Activated T-cell treated with anti-CD3 and anti-CD28 coated beads for 48 hours (primary cell): ENCODE data around the gene PPFIA1.
A peak's percentile ranks its signal among the peaks of the same experiment; 100 is the strongest.
"Not testable (repeated sequence)": the region's sequence is repeated elsewhere in the genome, so short reads cannot be mapped to it uniquely, and the experiment has no call there.

Experiments
- DNase-seq: peaks from one replicate; pipeline ENCODE4 v3.0.0-alpha.2; 2020; ENCODE audit warnings: low read depth

The PPFIA1 gene

GRCh38 chr11:70251659-70252321 is 18.7 kb upstream of the PPFIA1 start:
- no peak for DNase-seq

DNA sequence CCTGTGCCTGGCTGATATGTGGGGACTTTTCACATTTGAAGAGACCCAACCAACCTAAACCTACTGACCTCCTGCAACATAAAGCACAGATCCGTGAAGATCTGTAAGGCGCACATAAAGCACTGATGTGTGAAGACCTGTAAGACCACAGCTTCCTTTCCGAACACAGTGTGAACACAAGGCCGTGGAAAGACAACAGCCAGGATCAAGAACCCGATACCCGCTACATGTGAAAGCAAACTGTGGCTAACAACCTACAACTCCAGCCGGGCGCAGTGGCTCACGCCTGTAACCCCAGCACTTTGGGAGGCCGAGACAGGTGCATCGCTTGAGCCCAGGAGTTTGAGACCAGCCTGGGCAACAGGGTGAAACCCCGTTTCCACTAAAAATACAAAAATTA is 17.6 kb upstream of the PPFIA1 start:
- DNase-seq: no peak

- no peak for DNase-seq
Observed at GRCh38 chr11:70255477-70256116, 14.9 kb upstream of the PPFIA1 start.

GRCh38 chr11:70259077-70259476 is 11.4 kb upstream of the PPFIA1 start:
- DNase-seq: not testable (repeated sequence)

- DNase-seq: no peak
Observed at GRCh38 chr11:70262951-70263350, 7.5 kb upstream of the PPFIA1 start.

DNA sequence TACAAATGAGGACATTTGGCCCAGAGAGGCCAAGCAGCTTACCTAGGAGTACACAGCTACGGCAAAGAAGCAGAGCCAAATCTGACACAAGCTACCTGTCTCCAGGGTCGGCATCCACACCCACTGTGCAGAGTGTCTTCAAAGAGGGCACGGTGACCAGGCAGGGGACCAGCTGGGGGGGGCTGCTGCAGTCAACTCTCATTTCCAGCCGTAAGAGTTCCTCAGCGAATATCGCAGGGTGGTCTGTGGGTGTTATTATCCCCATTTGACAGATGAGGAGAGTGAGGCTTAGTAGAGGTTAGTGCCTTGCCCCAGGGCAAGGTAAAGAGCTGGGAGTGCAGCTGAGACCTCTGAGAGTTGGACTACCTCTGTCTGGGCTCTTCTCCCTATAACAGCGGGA is 7.1 kb upstream of the PPFIA1 start:
- no peak for DNase-seq

DNA sequence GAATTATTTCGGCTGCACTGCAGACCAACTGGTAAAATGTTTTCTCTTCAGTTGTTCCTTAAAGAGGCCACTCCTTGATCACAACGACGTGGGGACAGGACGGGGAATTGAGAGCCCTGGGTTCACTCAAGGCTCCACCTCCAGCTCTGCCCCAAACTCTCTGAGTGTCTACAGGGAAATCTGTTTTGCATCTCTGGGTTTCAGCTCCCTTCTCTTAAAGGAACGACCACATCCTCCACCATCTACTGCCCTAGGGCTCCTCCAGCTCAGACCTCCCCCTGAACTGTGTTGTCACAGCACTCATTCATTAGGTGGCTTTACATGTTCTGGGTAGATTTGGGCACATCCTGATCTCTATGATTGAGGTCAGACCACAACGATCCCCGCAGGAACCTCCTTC is 5.1 kb upstream of the PPFIA1 start:
- DNase-seq: no peak

DNA sequence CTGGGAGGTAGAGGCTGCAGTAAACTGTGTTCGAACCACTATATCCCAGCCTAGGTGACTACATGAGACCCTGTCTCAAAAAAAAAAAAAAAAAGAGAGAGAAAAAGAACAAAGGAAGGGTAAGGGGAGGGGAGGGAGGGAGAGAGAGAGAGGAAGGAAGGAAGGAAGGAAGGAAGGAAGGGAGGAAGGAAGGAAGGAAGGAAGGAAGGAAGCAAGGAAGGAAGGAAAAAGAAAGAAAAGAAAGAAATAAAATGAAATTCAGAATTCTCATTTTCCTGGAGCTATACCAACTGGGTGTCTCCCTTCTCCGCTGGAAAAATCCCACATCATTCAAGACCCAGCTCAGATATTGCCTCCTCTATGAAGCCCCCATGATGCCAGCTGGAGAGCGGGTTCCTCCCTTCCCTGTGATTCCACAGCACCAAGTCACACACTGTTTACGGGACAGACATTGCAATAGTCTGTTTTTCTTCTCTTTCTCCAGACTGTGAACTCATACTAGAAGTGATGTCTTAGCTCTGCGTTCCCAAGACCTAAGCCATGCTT is 3.0 kb upstream of the PPFIA1 start:
- DNase-seq: no peak

- no peak for DNase-seq
Observed at GRCh38 chr11:70268526-70268925, 2.0 kb upstream of the PPFIA1 start.

- DNase-seq: peak; percentile 37
Observed at GRCh38 chr11:70270877-70271648, 573 bp downstream of the PPFIA1 start.

- no peak for DNase-seq
Observed at GRCh38 chr11:70271649-70271953, 1.1 kb downstream of the PPFIA1 start.

DNA sequence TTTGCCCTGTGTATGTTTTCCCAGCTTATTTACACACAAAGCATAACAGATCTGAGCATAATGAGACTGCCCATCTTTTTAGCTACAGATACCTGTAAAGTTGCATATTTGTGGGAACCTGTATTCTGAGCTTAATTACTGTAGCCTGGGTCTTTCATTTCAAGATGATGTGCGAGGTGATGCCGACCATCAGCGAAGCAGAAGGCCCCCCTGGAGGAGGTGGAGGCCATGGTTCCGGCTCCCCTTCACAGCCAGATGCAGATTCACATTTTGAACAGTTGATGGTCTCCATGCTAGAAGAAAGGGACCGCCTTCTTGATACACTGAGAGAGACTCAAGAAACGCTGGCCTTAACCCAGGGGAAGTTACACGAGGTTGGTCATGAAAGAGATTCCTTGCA is 1.5 kb downstream of the PPFIA1 start:
- no peak for DNase-seq

DNA sequence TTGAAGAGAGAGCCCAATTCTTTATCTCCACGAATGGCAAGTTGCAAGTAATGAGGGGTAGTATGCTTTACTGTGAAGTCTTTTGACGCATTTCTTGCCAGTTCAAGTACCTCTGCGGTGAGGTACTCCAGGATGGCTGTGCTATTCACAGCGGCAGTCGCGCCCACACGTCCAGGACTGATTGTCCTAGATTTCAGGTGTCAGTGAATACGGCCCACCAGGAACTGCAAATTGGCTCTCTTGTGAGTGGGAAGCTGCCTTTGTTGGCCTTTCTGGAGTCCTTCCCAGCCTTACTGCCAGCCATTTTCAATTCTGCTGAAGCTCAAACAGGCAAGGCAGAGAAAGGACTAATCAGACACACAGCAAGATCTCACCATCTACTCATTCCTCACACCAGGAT is 8.5 kb downstream of the PPFIA1 start:
- DNase-seq: no peak

DNA sequence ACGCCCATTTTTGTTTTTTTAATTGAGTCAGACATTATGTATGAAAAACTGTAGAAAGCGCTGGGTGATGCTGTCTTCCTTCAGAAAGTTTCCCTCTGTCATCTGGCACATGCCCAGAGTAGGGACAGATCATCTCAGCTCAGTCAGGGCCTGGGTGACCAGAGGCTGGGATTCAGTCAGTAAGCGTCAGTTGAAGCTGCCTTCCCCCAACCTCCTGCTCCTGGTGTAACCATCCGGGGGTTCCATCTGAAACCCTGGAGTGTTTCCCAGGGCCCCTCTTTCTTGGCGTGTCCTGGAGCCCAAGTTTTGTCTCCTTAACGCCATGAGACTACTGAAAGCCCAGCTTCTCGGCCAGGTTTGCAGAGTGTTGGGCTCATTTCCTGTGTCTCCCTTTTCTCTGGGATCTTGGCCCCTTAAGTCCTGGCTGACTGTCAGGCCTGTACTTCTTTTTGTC is 10.7 kb downstream of the PPFIA1 start:
- no peak for DNase-seq

DNA sequence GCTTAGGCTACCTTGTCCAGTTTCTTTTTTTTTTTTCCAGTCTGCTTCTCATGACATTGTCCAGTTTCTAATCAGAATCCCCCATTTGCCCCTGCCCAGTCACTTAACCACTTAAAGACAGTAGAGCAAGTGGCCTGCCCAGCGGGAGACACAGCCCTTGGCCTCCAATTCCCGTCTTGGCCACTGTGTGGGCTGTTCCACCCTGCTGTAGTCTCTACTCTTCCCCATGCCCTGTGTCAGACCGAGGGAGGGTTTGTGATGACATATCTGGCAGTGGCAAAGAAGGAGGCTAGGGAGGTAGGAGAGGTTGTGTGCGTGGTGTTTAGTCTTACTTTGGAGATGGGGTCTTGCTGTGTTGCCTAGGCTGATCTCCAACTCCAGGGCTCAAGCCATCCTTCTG is 11.5 kb downstream of the PPFIA1 start:
- no peak for DNase-seq

GRCh38 chr11:70288721-70289120 is 18.2 kb downstream of the PPFIA1 start:
- DNase-seq: no peak

DNA sequence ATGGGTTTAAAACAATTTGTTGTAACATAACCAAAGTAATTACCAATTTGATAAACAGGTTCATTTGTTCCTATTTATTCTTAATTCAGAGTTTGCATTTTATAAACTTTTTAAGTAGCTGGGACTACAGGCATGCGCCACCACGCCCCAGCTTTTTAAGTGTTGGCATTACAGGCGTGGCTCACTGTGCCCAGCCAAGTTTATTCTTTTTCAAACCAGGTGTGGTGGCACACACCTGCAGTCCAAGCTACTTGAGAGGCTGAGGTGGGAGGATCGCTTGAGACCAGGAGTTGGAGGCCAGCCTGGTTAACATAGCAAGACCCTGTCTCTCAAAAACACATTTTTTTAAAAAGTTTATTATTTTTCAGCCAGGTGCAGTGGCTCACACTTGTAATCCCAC is 19.1 kb downstream of the PPFIA1 start:
- no peak for DNase-seq

DNA sequence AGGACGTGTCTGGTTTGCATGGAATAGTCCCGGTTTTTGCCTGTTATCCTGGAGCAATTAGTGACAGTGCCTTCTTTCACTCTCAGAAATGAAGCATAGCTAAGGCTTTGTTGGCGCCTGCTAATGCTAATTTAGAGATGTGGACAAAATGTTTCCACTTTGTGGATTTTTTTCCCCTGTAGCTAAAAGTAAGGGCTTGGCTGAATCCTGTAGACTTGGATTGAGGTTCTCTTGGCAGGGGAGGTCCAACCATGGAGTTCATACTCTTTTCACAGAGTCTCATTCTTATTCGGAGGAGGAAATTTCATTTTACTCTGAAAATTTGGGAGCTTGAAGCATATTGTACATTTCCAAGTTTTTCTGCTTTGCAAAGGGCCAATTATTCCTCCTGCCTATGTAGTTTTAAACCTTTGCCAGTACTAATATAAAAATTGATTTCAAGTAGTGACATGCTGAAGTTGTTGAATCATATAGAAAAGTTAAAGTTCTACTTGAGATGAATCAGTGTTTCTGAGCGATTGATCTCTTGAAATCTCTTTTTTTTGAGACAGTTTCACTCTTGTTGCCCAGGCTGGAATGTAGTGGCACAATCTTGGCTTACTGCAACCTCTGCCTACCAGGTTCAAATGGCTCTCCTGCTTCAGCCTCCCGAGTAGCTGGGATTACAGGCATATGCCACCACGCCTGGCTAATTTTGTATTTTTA is 20.0 kb downstream of the PPFIA1 start:
- DNase-seq: no peak

DNA sequence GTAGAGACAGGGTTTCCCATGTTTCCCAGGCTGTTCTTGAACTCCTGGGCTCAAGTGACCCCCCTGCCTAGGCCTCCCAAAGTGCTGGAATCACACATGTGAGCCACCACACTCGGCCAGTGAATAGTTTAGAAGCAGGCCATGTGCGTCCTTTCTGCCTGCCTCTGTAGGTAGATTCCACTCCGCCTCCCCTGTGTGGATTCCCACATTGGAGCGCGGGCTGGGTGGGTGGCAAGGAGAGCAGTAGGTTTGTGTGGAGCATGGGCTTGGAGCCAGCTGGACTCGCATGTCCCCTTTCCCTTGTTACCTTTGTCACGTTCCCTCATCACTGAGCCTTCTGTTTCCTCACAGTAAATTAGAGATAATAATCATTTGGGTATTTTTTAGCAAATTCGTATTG is 21.7 kb downstream of the PPFIA1 start:
- no peak for DNase-seq

- DNase-seq: no peak
Observed at GRCh38 chr11:70292863-70293262, 22.4 kb downstream of the PPFIA1 start.

DNA sequence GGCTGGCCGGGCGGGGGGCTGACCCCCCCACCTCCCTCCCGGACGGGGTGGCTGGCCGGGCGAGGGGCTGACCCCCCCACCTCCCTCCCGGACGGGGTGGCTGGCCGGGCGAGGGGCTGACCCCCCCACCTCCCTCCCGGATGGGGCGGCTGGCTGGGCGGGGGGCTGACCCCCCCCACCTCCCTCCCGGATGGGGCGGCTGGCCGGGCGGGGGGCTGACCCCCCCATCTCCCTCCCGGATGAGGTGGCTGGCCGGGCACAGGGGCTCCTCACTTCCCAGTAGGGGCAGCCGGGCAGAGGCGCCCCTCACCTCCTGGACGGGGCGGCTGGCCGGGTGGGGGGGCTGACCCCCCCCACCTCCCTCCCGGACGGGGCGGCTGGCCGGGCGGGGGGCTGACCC is 24.7 kb downstream of the PPFIA1 start:
- DNase-seq: not testable (repeated sequence)

GRCh38 chr11:70296681-70297080 is 26.2 kb downstream of the PPFIA1 start:
- no peak for DNase-seq

- DNase-seq: no peak
Observed at GRCh38 chr11:70297341-70297740, 26.9 kb downstream of the PPFIA1 start.
